Muscle of back (tissue), 11 donors: ENCODE data around the gene NKAIN4. TPM values are rescaled to one million over a fixed set of nuclear protein-coding genes. Genes with fewer than 3 reads are reported as not detected.

Experiments used
- DNase-seq, 3 donors: peaks; one replicate each; pipeline versions ENCODE4 v3.0.0 to v3.0.0-alpha.2; 2013
- polyA plus RNA-seq, 10 donors: library from polyadenylated mRNA; unstranded; fragments of 120-200 nt; gene quantifications; one replicate each; pipeline ENCODE4 v1.2.1, GENCODE V29; 2013; ENCODE audit not compliant: insufficient read length in 10 of 10

The NKAIN4 gene
- polyA plus RNA-seq, 10 donors: 18.3 to 37.7 (median 25.6) TPM

- no peak for DNase-seq
These were observed 21.6 kb upstream of the NKAIN4 start for GRCh38 chr20:63275825-63276224.

- DNase-seq: no peak
These were observed 20.3 kb upstream of the NKAIN4 start for GRCh38 chr20:63274381-63275228.

- peak in 1 of 3 donors; percentile 45 for DNase-seq
These were observed 19.5 kb upstream of the NKAIN4 start for GRCh38 chr20:63273635-63274380.

- DNase-seq: no peak
These were observed 18.9 kb upstream of the NKAIN4 start for GRCh38 chr20:63273059-63273579.

GRCh38 chr20:63272105-63273058, 18.1 kb upstream of the NKAIN4 start, which contains the start of gene ARFGAP1:
ARFGAP1 (plus strand) TSS chr20:63272813; CDS start chr20:63275581, 2,768 bp downstream.
- peak; percentile 90 to 97 (median 96) for DNase-seq

- no peak for DNase-seq
These were observed 16.5 kb upstream of the NKAIN4 start for GRCh38 chr20:63270606-63271325.

GRCh38 chr20:63269724-63270123, 15.5 kb upstream of the NKAIN4 start:
- no peak for DNase-seq

GRCh38 chr20:63268671-63269439, 14.6 kb upstream of the NKAIN4 start:
- DNase-seq: no peak

- DNase-seq: no peak
These were observed 14.0 kb upstream of the NKAIN4 start for GRCh38 chr20:63268256-63268655.

GRCh38 chr20:63267691-63268090, 13.4 kb upstream of the NKAIN4 start:
- no peak for DNase-seq

- DNase-seq: peak; percentile 70 to 89 (median 80)
These were observed 11.7 kb upstream of the NKAIN4 start for GRCh38 chr20:63265891-63266515.

GRCh38 chr20:63264519-63264918, 10.3 kb upstream of the NKAIN4 start:
- DNase-seq: peak in 1 of 3 donors; percentile 71

GRCh38 chr20:63264000-63264399, 9.7 kb upstream of the NKAIN4 start:
- no peak for DNase-seq

- no peak for DNase-seq
These were observed 8.6 kb upstream of the NKAIN4 start for GRCh38 chr20:63262836-63263235.

- DNase-seq: no peak
These were observed 7.7 kb upstream of the NKAIN4 start for GRCh38 chr20:63261795-63262528.

- DNase-seq: peak in 1 of 3 donors; percentile 69
These were observed 7.0 kb upstream of the NKAIN4 start for GRCh38 chr20:63261060-63261794.

GRCh38 chr20:63260521-63260920, 6.3 kb upstream of the NKAIN4 start:
- no peak for DNase-seq
